CD4-positive, alpha-beta T cell (primary cell): ENCODE data around the gene TMEM208. TPM values are rescaled to one million over a fixed set of nuclear protein-coding genes. Genes with fewer than 3 reads are reported as not detected.
A peak's percentile ranks its signal among the peaks of the same experiment; 100 is the strongest.

ENCODE experiments used
- ATAC-seq: fragments of 200-7000 bp; cut with Tn5 transposase; one replicate; pipeline ENCODE4 v1.10.0; 2022; ENCODE audit warnings: mild to moderate bottlenecking; ENCODE audit not compliant: poor library complexity
- CTCF ChIA-PET: fragments of 350-600 bp; sonication (Branson Sonifier 250); formaldehyde crosslinking; loops from one replicate; lab custom pipeline; 2021; ENCODE audit warnings: antibody characterized with exemption, inconsistent platforms; lab: Charles Lee
- POLR2A ChIA-PET: fragments of 350-600 bp; sonication (Branson Sonifier 250); formaldehyde crosslinking; loops from one replicate; lab custom pipeline; 2021; ENCODE audit warnings: antibody characterized with exemption, inconsistent platforms; lab: Charles Lee
- DNase-seq, 14 experiments: peaks; one replicate each; pipeline ENCODE4 v3.0.0-alpha.2; 2013 to 2020; ENCODE audit warnings: mixed read lengths in 2 of 14
- H3K27ac ChIP-seq, 2 donors: one replicate each; pipeline versions ENCODE4 v1.5.1 to v1.7.0; 2013; ENCODE audit warnings: low read length in 2 of 2, low read depth in 1 of 2, mild to moderate bottlenecking in 1 of 2
- H3K27me3 ChIP-seq, 2 experiments: 1 replicate in 1 of 2; 2 replicates in 1 of 2; pipeline versions ENCODE4 v1.6.1 to v1.7.0; 2013; ENCODE audit warnings: low read length in 2 of 2, control low read depth in 1 of 2, mild to moderate bottlenecking in 1 of 2, moderate library complexity in 1 of 2; ENCODE audit not compliant: insufficient read depth in 2 of 2, control insufficient read depth in 1 of 2
- H3K36me3 ChIP-seq: one replicate; pipeline ENCODE4 v1.6.1; 2013; ENCODE audit warnings: low read length, control low read depth; ENCODE audit not compliant: insufficient read depth
- H3K4me1 ChIP-seq: one replicate; pipeline ENCODE4 v1.6.1; 2013; ENCODE audit warnings: low read length, control low read depth; ENCODE audit not compliant: insufficient read depth
- H3K4me3 ChIP-seq: one replicate; pipeline ENCODE4 v1.5.1; 2013; ENCODE audit warnings: mild to moderate bottlenecking, low read length, moderate library complexity
- H3K9me3 ChIP-seq, 2 experiments: 1 replicate in 1 of 2; 2 replicates in 1 of 2; pipeline versions ENCODE4 v1.6.1 to v1.7.0; 2013; ENCODE audit warnings: low read length in 2 of 2, mild to moderate bottlenecking in 2 of 2, control low read depth in 1 of 2, moderate library complexity in 1 of 2; ENCODE audit not compliant: control insufficient read depth in 1 of 2, insufficient read depth in 1 of 2
- H3K27ac Mint-ChIP-seq: one replicate; pipeline ENCODE4 v1.8.0; 2020; ENCODE audit warnings: mixed read lengths
- H3K27me3 Mint-ChIP-seq: one replicate; pipeline ENCODE4 v1.8.0; 2021; ENCODE audit warnings: mixed read lengths
- H3K36me3 Mint-ChIP-seq: one replicate; pipeline ENCODE4 v1.8.0; 2021; ENCODE audit warnings: low read depth, mixed read lengths
- H3K4me1 Mint-ChIP-seq: one replicate; pipeline ENCODE4 v1.8.0; 2021; ENCODE audit warnings: low read depth, mixed read lengths
- H3K4me3 Mint-ChIP-seq: one replicate; pipeline ENCODE4 v1.8.0; 2020; ENCODE audit warnings: mild to moderate bottlenecking, mixed read lengths
- H3K9me3 Mint-ChIP-seq: one replicate; pipeline ENCODE4 v1.8.0; 2020; ENCODE audit warnings: mixed read lengths
- intact Hi-C, 2 experiments: fragments of 100-400 bp; cut with DNase I in 1 of 2; cut with micrococcal nuclease in 1 of 2; formaldehyde crosslinking; loops; one replicate each; pipeline versions ENCODE4 v1.15.1 to v1.9.0; 2023 to 2025; cut with DNase I, micrococcal nuclease
- total RNA-seq, 174 experiments: library from RNA in 2 of 174; stranded (reverse) in 2 of 174; gene quantifications; one replicate each; pipeline ENCODE4 v1.2.3 and lab custom pipeline; 2021 to 2026
- TF ChIP-seq, protein P1 (sequence below): fragments of 200-600 bp; IDR thresholded peaks from one replicate; pipeline ENCODE4 v1.8.0; 2022; ENCODE audit warnings: antibody characterized with exemption, mild to moderate bottlenecking

The TMEM208 gene
- total RNA-seq, 2 experiments from 2014 or later, result 35.8 to 37.6 TPM

- H3K27ac Mint-ChIP-seq, result peak overlapping the region; percentile 8
- ChIA-PET CTCF (no interaction called here), POLR2A (interaction anchor here (0.8 to 2.2 kb wide), 2 partner anchors 10 to 12 kb away, joined by 3 to 8 read pairs; partner anchors contain the start of gene TMEM208)
- no peaks in the 10 kb centered on the region for H3K9me3 Mint-ChIP-seq
- peaks cover 49% of the 10 kb centered on the region for H3K36me3 Mint-ChIP-seq
- intact Hi-C loops, result no loop called here
- no peak overlapping the region for H3K4me3 Mint-ChIP-seq
- Histone ChIP-seq H3K27me3 (no peaks in the 10 kb centered on the region), H3K27ac (no peak overlapping the region), H3K36me3 (peaks cover 54% of the 10 kb centered on the region), H3K9me3 (no peaks in the 10 kb centered on the region), H3K4me1 (peaks cover 37% of the 10 kb centered on the region), H3K4me3 (no peak overlapping the region)
- DNase-seq (peak in 1 of 14 experiments; percentile 20), ATAC-seq (no peak)
- no peaks in the 10 kb centered on the region for H3K27me3 Mint-ChIP-seq
- H3K4me1 Mint-ChIP-seq, result peaks cover 7% of the 10 kb centered on the region
- TF ChIP-seq, protein P1, sequence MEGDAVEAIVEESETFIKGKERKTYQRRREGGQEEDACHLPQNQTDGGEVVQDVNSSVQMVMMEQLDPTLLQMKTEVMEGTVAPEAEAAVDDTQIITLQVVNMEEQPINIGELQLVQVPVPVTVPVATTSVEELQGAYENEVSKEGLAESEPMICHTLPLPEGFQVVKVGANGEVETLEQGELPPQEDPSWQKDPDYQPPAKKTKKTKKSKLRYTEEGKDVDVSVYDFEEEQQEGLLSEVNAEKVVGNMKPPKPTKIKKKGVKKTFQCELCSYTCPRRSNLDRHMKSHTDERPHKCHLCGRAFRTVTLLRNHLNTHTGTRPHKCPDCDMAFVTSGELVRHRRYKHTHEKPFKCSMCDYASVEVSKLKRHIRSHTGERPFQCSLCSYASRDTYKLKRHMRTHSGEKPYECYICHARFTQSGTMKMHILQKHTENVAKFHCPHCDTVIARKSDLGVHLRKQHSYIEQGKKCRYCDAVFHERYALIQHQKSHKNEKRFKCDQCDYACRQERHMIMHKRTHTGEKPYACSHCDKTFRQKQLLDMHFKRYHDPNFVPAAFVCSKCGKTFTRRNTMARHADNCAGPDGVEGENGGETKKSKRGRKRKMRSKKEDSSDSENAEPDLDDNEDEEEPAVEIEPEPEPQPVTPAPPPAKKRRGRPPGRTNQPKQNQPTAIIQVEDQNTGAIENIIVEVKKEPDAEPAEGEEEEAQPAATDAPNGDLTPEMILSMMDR, result no peak
Observed at GRCh38 chr16:67237396-67238277, 10.7 kb downstream of the TMEM208 start.

DNA sequence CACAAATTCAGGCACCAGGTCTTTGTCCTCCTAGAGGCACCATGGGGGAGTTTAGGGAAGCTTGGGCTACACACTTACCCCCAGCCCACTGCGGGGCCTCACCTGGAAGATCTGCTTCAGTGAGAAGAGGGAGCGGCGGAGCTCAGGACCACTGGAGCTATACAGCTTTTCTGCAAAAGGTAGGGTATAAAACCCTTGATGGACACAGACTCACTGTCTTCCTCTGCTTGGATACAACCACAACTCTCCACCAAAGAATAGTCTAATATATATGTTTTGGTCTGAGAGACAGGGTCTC is 11.3 kb downstream of the TMEM208 start:
- Histone ChIP-seq H3K9me3 (no peaks in the 10 kb centered on the region), H3K27ac (no peak overlapping the region), H3K4me3 (no peak overlapping the region), H3K27me3 (no peaks in the 10 kb centered on the region), H3K36me3 (peaks cover 54% of the 10 kb centered on the region), H3K4me1 (peaks cover 39% of the 10 kb centered on the region)
- H3K27me3 Mint-ChIP-seq, result no peaks in the 10 kb centered on the region
- intact Hi-C loops, result no loop called here
- DNase-seq, result no peak
- H3K36me3 Mint-ChIP-seq, result peaks cover 47% of the 10 kb centered on the region
- TF ChIP-seq, protein P1, result no peak
- H3K4me3 Mint-ChIP-seq, result no peak overlapping the region
- H3K27ac Mint-ChIP-seq, result peak overlapping the region; percentile 8
- no peaks in the 10 kb centered on the region for H3K9me3 Mint-ChIP-seq
- ChIA-PET CTCF (no interaction called here), POLR2A (interaction anchor here (0.8 to 2.2 kb wide), 2 partner anchors 11 kb away, joined by 3 to 8 read pairs; partner anchors contain the start of gene TMEM208)
- H3K4me1 Mint-ChIP-seq, result peaks cover 7% of the 10 kb centered on the region
- no peak for ATAC-seq

DNA sequence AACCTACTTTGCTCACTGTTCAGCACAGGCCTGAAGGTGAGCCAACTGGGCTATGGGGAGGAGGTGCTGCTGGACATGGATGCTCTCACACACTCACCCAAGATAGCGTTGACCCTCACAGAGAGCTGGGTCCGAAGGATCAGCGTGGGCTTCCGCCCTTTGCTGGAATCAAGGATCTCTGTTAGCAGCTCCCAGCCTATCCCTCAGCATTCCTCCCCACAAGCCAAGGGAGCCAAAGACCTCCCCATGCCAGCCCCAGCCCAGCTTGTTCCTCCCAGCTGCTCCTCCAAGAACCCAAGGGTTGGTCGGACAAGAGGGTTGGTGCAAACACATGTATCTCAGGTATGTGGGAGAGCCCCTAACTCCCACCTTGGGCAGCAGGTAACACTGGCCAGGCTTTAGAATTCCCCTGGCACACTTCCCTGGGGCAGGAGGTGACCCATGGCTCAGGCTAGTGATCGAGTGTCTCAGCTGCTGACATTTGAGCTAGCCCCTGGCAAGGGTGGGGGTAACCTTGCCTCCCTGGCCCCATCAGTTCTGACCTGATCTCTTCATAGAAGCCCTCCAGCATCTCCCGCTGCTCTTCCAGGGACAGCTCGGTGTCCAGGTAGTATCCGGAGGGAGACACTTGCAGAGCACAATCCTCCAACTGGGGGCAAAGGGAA is 12.0 kb downstream of the TMEM208 start:
- H3K27ac ChIP-seq, result no peak overlapping the region
- ATAC-seq (no peak), DNase-seq (no peak)
- H3K4me1 ChIP-seq, result peaks cover 46% of the 10 kb centered on the region
- H3K27me3 ChIP-seq, result no peaks in the 10 kb centered on the region
- peaks cover 8% of the 10 kb centered on the region for H3K4me1 Mint-ChIP-seq
- no peak overlapping the region for H3K4me3 ChIP-seq
- H3K4me3 Mint-ChIP-seq, result no peak overlapping the region
- H3K9me3 ChIP-seq, result no peaks in the 10 kb centered on the region
- intact Hi-C loops, result no loop called here
- H3K27me3 Mint-ChIP-seq, result no peaks in the 10 kb centered on the region
- peak overlapping the region; percentile 8 for H3K27ac Mint-ChIP-seq
- TF ChIP-seq, protein P1, result no peak
- no peaks in the 10 kb centered on the region for H3K9me3 Mint-ChIP-seq
- H3K36me3 ChIP-seq, result peaks cover 49% of the 10 kb centered on the region
- H3K36me3 Mint-ChIP-seq, result peaks cover 44% of the 10 kb centered on the region
- ChIA-PET POLR2A (interaction anchor here (0.8 to 2.2 kb wide), 3 partner anchors 8 to 11 kb away, joined by 3 to 8 read pairs (median 4); partner anchors contain the start of genes FHOD1 and TMEM208), CTCF (no interaction called here)
